ENCODE data around the gene INTS3. TPM values are rescaled to one million over a fixed set of nuclear protein-coding genes. Genes with fewer than 3 reads are reported as not detected.

Gene INTS3
- total and polyA plus RNA-seq, 8 donors = 50.5 to 131 (median 111) TPM

DNA sequence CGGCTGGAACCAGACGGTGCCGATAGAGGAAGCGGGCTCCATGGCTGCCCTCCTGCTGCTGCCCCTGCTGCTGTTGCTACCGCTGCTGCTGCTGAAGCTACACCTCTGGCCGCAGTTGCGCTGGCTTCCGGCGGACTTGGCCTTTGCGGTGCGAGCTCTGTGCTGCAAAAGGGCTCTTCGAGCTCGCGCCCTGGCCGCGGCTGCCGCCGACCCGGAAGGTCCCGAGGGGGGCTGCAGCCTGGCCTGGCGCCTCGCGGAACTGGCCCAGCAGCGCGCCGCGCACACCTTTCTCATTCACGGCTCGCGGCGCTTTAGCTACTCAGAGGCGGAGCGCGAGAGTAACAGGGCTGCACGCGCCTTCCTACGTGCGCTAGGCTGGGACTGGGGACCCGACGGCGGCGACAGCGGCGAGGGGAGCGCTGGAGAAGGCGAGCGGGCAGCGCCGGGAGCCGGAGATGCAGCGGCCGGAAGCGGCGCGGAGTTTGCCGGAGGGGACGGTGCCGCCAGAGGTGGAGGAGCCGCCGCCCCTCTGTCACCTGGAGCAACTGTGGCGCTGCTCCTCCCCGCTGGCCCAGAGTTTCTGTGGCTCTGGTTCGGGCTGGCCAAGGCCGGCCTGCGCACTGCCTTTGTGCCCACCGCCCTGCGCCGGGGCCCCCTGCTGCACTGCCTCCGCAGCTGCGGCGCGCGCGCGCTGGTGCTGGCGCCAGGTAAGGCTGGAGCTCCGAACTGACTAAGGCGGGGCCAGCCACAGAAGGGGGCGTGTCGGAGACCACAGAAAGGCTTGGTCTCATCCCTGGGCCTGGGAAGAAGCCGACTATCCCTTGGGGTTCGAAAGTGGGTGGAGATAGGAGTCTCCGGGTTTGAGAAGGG, 47.8 kb downstream of the INTS3 start:
- intact Hi-C loops (cut with DNase I) = no loop called here
- H3K9me3 ChIP-seq = no peaks in the 10 kb centered on the region
- H3K27ac ChIP-seq = peak overlapping the region; percentile 85 to 95
- H3K27me3 ChIP-seq = no peaks in the 10 kb centered on the region
- H3K36me3 ChIP-seq = peaks cover 0 to 44% of the 10 kb centered on the region in 2 donors
- H3K4me3 ChIP-seq = peak overlapping the region; percentile 68 to 84
- H3K4me1 ChIP-seq = peaks cover 17 to 82% of the 10 kb centered on the region in 2 donors
- DNase-seq (peak; percentile 42 to 92 (median 72)), ATAC-seq (peak; percentile 74)
- TF ChIP-seq, protein P1, sequence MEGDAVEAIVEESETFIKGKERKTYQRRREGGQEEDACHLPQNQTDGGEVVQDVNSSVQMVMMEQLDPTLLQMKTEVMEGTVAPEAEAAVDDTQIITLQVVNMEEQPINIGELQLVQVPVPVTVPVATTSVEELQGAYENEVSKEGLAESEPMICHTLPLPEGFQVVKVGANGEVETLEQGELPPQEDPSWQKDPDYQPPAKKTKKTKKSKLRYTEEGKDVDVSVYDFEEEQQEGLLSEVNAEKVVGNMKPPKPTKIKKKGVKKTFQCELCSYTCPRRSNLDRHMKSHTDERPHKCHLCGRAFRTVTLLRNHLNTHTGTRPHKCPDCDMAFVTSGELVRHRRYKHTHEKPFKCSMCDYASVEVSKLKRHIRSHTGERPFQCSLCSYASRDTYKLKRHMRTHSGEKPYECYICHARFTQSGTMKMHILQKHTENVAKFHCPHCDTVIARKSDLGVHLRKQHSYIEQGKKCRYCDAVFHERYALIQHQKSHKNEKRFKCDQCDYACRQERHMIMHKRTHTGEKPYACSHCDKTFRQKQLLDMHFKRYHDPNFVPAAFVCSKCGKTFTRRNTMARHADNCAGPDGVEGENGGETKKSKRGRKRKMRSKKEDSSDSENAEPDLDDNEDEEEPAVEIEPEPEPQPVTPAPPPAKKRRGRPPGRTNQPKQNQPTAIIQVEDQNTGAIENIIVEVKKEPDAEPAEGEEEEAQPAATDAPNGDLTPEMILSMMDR (IDR thresholded peaks at IDR 0.05) = no peak

DNA sequence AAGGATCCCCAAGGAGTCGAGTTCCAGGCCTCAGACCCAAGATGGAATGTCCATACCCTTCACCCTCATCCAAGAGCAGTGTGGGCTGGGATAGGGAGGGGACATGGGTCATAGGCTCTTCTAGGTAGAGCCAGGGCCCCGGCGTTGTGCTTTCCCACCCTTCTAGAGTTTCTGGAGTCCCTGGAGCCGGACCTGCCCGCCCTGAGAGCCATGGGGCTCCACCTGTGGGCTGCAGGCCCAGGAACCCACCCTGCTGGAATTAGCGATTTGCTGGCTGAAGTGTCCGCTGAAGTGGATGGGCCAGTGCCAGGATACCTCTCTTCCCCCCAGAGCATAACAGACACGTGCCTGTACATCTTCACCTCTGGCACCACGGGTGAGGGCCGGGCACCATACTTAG, 48.5 kb downstream of the INTS3 start:
- DNase-seq (no peak), ATAC-seq (no peak)
- Histone ChIP-seq H3K27ac (peak overlapping the region in 1 of 2 donors; percentile 95), H3K4me1 (peaks cover 17 to 75% of the 10 kb centered on the region in 2 donors), H3K9me3 (no peaks in the 10 kb centered on the region), H3K27me3 (no peaks in the 10 kb centered on the region), H3K4me3 (peak overlapping the region; percentile 68 to 84), H3K36me3 (peaks cover 0 to 37% of the 10 kb centered on the region in 2 donors)
- intact Hi-C loops (cut with DNase I) = no loop called here
- TF ChIP-seq, protein P1 (IDR thresholded peaks at IDR 0.05) = no peak

DNA sequence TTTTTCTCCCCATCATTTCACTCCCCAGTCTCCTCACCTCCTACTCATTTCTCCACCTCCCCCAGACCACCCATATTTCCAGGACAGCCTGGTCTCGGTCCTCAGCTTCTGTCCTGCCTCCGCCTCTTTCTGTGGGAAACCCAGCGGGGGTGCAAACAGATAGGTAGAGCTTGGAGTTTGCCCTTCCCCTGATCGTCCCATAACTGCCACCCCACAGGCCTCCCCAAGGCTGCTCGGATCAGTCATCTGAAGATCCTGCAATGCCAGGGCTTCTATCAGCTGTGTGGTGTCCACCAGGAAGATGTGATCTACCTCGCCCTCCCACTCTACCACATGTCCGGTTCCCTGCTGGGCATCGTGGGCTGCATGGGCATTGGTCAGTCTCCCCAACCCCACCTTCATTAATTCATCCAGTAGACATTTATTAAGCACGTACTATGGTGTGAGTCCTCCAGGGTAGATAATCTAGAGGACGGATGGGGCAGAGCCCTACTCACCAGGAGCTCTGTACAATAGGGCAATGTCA, 49.1 kb downstream of the INTS3 start:
- H3K36me3 ChIP-seq = peaks cover 0 to 32% of the 10 kb centered on the region in 2 donors
- H3K4me1 ChIP-seq = peaks cover 17 to 74% of the 10 kb centered on the region in 2 donors
- H3K27me3 ChIP-seq = no peaks in the 10 kb centered on the region
- no peak for ATAC-seq
- intact Hi-C loops (cut with DNase I) = no loop called here
- DNase-seq = no peak
- TF ChIP-seq, protein P1 (IDR thresholded peaks at IDR 0.05) = no peak
- H3K9me3 ChIP-seq = no peaks in the 10 kb centered on the region
- no peak overlapping the region for H3K27ac ChIP-seq
- H3K4me3 ChIP-seq = peak overlapping the region in 1 of 2 donors; percentile 84

DNA sequence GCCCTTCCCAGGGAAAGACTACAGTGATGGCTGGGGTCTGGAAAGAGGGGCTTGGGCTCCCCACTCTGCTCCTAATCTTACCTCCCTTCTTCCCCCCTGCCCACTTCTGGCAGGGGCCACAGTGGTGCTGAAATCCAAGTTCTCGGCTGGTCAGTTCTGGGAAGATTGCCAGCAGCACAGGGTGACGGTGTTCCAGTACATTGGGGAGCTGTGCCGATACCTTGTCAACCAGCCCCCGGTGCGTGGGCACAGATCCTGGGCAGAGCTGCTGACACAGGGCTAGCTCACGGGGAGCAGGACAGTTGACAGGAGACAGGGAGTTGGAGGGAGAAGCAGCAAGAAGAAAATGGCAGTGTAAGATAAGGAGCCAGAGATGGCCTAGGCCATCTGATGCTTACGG, 49.8 kb downstream of the INTS3 start:
- no peak for DNase-seq
- TF ChIP-seq, protein P1 (IDR thresholded peaks at IDR 0.05) = no peak

More for the DNA sequence above, 49.8 kb downstream of the INTS3 start:
- Histone ChIP-seq H3K4me3 (peak overlapping the region in 1 of 2 donors; percentile 84), H3K4me1 (peaks cover 20 to 70% of the 10 kb centered on the region in 2 donors), H3K36me3 (peaks cover 0 to 24% of the 10 kb centered on the region in 2 donors), H3K9me3 (no peaks in the 10 kb centered on the region), H3K27ac (no peak overlapping the region), H3K27me3 (no peaks in the 10 kb centered on the region)
- intact Hi-C loops (cut with DNase I) = no loop called here
- no peak for ATAC-seq

Data from left lung (tissue), 10 donors.